H9 (cell line): ENCODE measurements around the gene SLC2A4RG. TPM values are rescaled to one million over a fixed set of nuclear protein-coding genes. Genes with fewer than 3 reads are reported as not detected.

ENCODE experiments used
- DNase-seq: peaks from one replicate; pipeline ENCODE4 v3.0.0-alpha.2; 2017
- H2AFZ ChIP-seq: one replicate; pipeline ENCODE4 v1.6.1; 2013; ENCODE audit warnings: mild to moderate bottlenecking, low read length, control low read depth, moderate library complexity
- H2AK5ac ChIP-seq: 2 replicates; pipeline ENCODE4 v1.6.1; 2013; ENCODE audit warnings: low read length, control low read depth, mixed read lengths; ENCODE audit not compliant: insufficient read length
- H2BK120ac ChIP-seq: one replicate; pipeline ENCODE4 v1.6.1; 2013; ENCODE audit warnings: low read depth, mild to moderate bottlenecking, low read length, control low read depth, inconsistent platforms; ENCODE audit not compliant: poor library complexity, severe bottlenecking
- H2BK12ac ChIP-seq: 2 replicates; pipeline ENCODE4 v1.6.1; 2013; ENCODE audit warnings: low read length, control low read depth, mixed read lengths, low read depth; ENCODE audit not compliant: insufficient read length
- H2BK15ac ChIP-seq: 2 replicates; pipeline ENCODE4 v1.6.1; 2013; ENCODE audit warnings: low read depth, low read length, control low read depth
- H2BK20ac ChIP-seq: one replicate; pipeline ENCODE4 v1.6.1; 2013; ENCODE audit warnings: low read depth, mild to moderate bottlenecking, low read length, control low read depth, inconsistent platforms; ENCODE audit not compliant: poor library complexity, severe bottlenecking
- H2BK5ac ChIP-seq: 2 replicates; pipeline ENCODE4 v1.6.1; 2013; ENCODE audit warnings: low read length, control low read depth, mixed read lengths; ENCODE audit not compliant: insufficient read length
- H3K14ac ChIP-seq: 2 replicates; pipeline ENCODE4 v1.6.1; 2013; ENCODE audit warnings: low read length, control low read depth; ENCODE audit not compliant: insufficient read depth
- H3K18ac ChIP-seq: 2 replicates; pipeline ENCODE4 v1.6.1; 2013; ENCODE audit warnings: low read depth, mild to moderate bottlenecking, mixed read lengths, low read length, control low read depth; ENCODE audit not compliant: insufficient read length
- H3K23ac ChIP-seq: 2 replicates; pipeline ENCODE4 v1.6.1; 2013; ENCODE audit warnings: low read length, control low read depth, mixed read lengths, low read depth; ENCODE audit not compliant: insufficient read length
- H3K23me2 ChIP-seq: 2 replicates; pipeline ENCODE4 v1.6.1; 2013; ENCODE audit warnings: low read depth, mild to moderate bottlenecking, mixed read lengths, low read length, control low read depth; ENCODE audit not compliant: insufficient read length, poor library complexity, severe bottlenecking
- H3K27ac ChIP-seq: 2 replicates; pipeline ENCODE4 v1.5.1; 2013; ENCODE audit warnings: low read length, control low read depth, mixed read lengths, low read depth; ENCODE audit not compliant: insufficient read length
- H3K27me3 ChIP-seq: 2 replicates; pipeline ENCODE4 v1.6.1; 2013; ENCODE audit warnings: low read length, control low read depth, inconsistent platforms; ENCODE audit not compliant: insufficient read depth
- H3K4ac ChIP-seq: 2 replicates; pipeline ENCODE4 v1.6.1; 2013; ENCODE audit warnings: low read depth, mild to moderate bottlenecking, control low read depth, inconsistent platforms, low read length, moderate library complexity
- H3K4me1 ChIP-seq: 2 replicates; pipeline ENCODE4 v1.6.1; 2013; ENCODE audit warnings: low read length, control low read depth, inconsistent platforms; ENCODE audit not compliant: insufficient read depth
- H3K4me2 ChIP-seq: 2 replicates; pipeline ENCODE4 v1.6.1; 2013; ENCODE audit warnings: low read length, control low read depth, mixed read lengths; ENCODE audit not compliant: insufficient read length, insufficient read depth
- H3K56ac ChIP-seq: 2 replicates; pipeline ENCODE4 v1.6.1; 2013; ENCODE audit warnings: low read depth, mild to moderate bottlenecking, mixed read lengths, low read length, control low read depth; ENCODE audit not compliant: insufficient read length
- H3K79me1 ChIP-seq: 2 replicates; pipeline ENCODE4 v1.6.1; 2013; ENCODE audit warnings: low read depth, mild to moderate bottlenecking, moderate library complexity, low read length, control low read depth, inconsistent platforms; ENCODE audit not compliant: insufficient read depth, poor library complexity, severe bottlenecking
- H3K79me2 ChIP-seq: 2 replicates; pipeline ENCODE4 v1.6.1; 2013; ENCODE audit warnings: low read length, control low read depth, inconsistent platforms; ENCODE audit not compliant: insufficient read depth
- H3K9ac ChIP-seq: 2 replicates; pipeline ENCODE4 v1.6.1; 2013; ENCODE audit warnings: low read length, control low read depth, mixed read lengths; ENCODE audit not compliant: insufficient read length; ENCODE audit errors: extremely low read depth
- H3K9me3 ChIP-seq: one replicate; pipeline ENCODE4 v1.6.1; 2013; ENCODE audit warnings: low read depth, low read length, inconsistent platforms; ENCODE audit not compliant: control insufficient read depth
- H3T11ph ChIP-seq: one replicate; pipeline ENCODE4 v1.6.1; 2013; ENCODE audit warnings: mild to moderate bottlenecking, low read length, control low read depth, inconsistent platforms
- H4K20me1 ChIP-seq: one replicate; pipeline ENCODE4 v1.6.1; 2013; ENCODE audit not compliant: control insufficient read depth, insufficient read length, insufficient read depth
- H4K5ac ChIP-seq: 2 replicates; pipeline ENCODE4 v1.6.1; 2013; ENCODE audit warnings: low read depth, mild to moderate bottlenecking, mixed read lengths, low read length, control low read depth; ENCODE audit not compliant: insufficient read length
- H4K8ac ChIP-seq: replicated peaks from 2 replicates; pipeline ENCODE4 v1.6.1; 2013; ENCODE audit warnings: low read length, control low read depth, mixed read lengths, low read depth; ENCODE audit not compliant: insufficient read length
- H4K91ac ChIP-seq: 2 replicates; pipeline ENCODE4 v1.6.1; 2013; ENCODE audit warnings: low read depth, mild to moderate bottlenecking, moderate library complexity, mixed read lengths, low read length, control low read depth; ENCODE audit not compliant: insufficient read length
- H3K27ac Mint-ChIP-seq, 3 experiments: 2 replicates in 2 of 3; 3 replicates in 1 of 3; pipeline ENCODE4 v1.8.0; 2020 to 2021; ENCODE audit warnings: mixed read lengths in 3 of 3, mild to moderate bottlenecking in 1 of 3, moderate library complexity in 1 of 3
- H3K27me3 Mint-ChIP-seq: 2 replicates; pipeline ENCODE4 v1.8.0; 2021; ENCODE audit warnings: low read depth, mild to moderate bottlenecking, moderate library complexity, mixed read lengths
- H3K36me3 Mint-ChIP-seq, 3 experiments: 2 replicates in 2 of 3; 3 replicates in 1 of 3; pipeline ENCODE4 v1.8.0; 2020 to 2021; ENCODE audit warnings: low read depth in 3 of 3, mixed read lengths in 3 of 3; ENCODE audit not compliant: insufficient read depth in 1 of 3
- H3K4me1 Mint-ChIP-seq, 2 experiments: 2 replicates each; pipeline ENCODE4 v1.8.0; 2020; ENCODE audit warnings: mixed read lengths in 2 of 2
- H3K4me3 Mint-ChIP-seq, 2 experiments: 2 replicates in 1 of 2; 3 replicates in 1 of 2; pipeline ENCODE4 v1.8.0; 2020 to 2021; ENCODE audit warnings: mild to moderate bottlenecking in 2 of 2, mixed read lengths in 2 of 2, moderate library complexity in 1 of 2
- H3K9me3 Mint-ChIP-seq, 2 experiments: 2 replicates in 1 of 2; 3 replicates in 1 of 2; pipeline ENCODE4 v1.8.0; 2020; ENCODE audit warnings: mild to moderate bottlenecking in 2 of 2, mixed read lengths in 2 of 2, moderate library complexity in 1 of 2
- CTCF ChIP-seq: fragments of 200-600 bp; sonication (generic); conservative IDR thresholded peaks from 3 replicates; pipeline ENCODE4 v1.8.0; 2021; ENCODE audit warnings: antibody characterized with exemption, mild to moderate bottlenecking
- WGBS: extraction: QIAGEN DNeasy Blood & Tissue Kit; methylation state at CpG from one replicate; pipeline ENCODE4 v1.1.7; 2013; ENCODE audit warnings: missing lambda C conversion rate, low lambda C conversion rate, mixed read lengths; ENCODE audit not compliant: insufficient read length; ENCODE audit errors: extremely low coverage; 5-methylcytosine and 5-hydroxymethylcytosine counted together
- total RNA-seq: library from RNA; stranded (reverse); gene quantifications from 2 replicates; pipeline ENCODE4 v1.2.1, GENCODE V29; 2021

Gene SLC2A4RG
- total RNA-seq, 1 experiment from 2014 or later = 43.9 TPM

- no peak overlapping the region for H2BK120ac ChIP-seq
- H3K79me2 ChIP-seq = no peaks in the 10 kb centered on the region
- no peaks in the 10 kb centered on the region for H3K4me1 ChIP-seq
- Mint-ChIP-seq H3K27me3 (peaks cover 3% of the 10 kb centered on the region; the same call in 1 of the 2 replicates), H3K4me1 (peaks cover 2 to 10% of the 10 kb centered on the region in 2 experiments), H3K9me3 (no peaks in the 10 kb centered on the region), H3K27ac (no peak overlapping the region; a peak in 3 of 7 replicates), H3K4me3 (no peak overlapping the region), H3K36me3 (peaks cover 6 to 13% (median 10%) of the 10 kb centered on the region in 3 experiments; a peak in 5 of 7 replicates)
- no peak overlapping the region for H3K56ac ChIP-seq
- H3T11ph ChIP-seq = no peak overlapping the region
- no peak overlapping the region for H2BK15ac ChIP-seq
- H4K91ac ChIP-seq = no peak overlapping the region
- H3K23ac ChIP-seq = no peak overlapping the region
- H3K9me3 ChIP-seq = no peaks in the 10 kb centered on the region
- H2AFZ ChIP-seq = no peak overlapping the region
- H2BK12ac ChIP-seq = no peak overlapping the region
- H3K14ac ChIP-seq = no peak overlapping the region; the same call in 1 of the 2 replicates
- H3K4me2 ChIP-seq = no peak overlapping the region
- no peak overlapping the region for H2BK5ac ChIP-seq
- H3K4ac ChIP-seq = no peak overlapping the region
- H2AK5ac ChIP-seq = no peak overlapping the region
- no peak overlapping the region for H4K8ac ChIP-seq
- H4K5ac ChIP-seq = no peak overlapping the region
- DNase-seq = no peak
- WGBS = no CpG with 5 or more reads among the region's 43 CpGs
- no peak for TF ChIP-seq CTCF
- no peak overlapping the region for H3K9ac ChIP-seq
- H4K20me1 ChIP-seq = no peaks in the 10 kb centered on the region
- no peak overlapping the region for H3K18ac ChIP-seq
- no peaks in the 10 kb centered on the region for H3K79me1 ChIP-seq
- peaks cover 4% of the 10 kb centered on the region for H3K23me2 ChIP-seq
- H2BK20ac ChIP-seq = no peak overlapping the region
- H3K27ac ChIP-seq = no peak overlapping the region
- no peaks in the 10 kb centered on the region for H3K27me3 ChIP-seq
These were observed 39.2 kb upstream of the SLC2A4RG start for GRCh38 chr20:63700199-63701050.
